H54 (cell line): Measurements from ENCODE around the gene RAB25.

ENCODE experiments used
- DNase-seq: peaks from one replicate; pipeline ENCODE4 v3.0.0; 2011; ENCODE audit warnings: low spot score, mixed read lengths; ENCODE audit not compliant: insufficient read length
- FAIRE-seq: peaks from 3 replicates; lab custom pipeline; 2011; peaks lifted over from hg19 to GRCh38; lab: Jason Lieb, UNC
- POLR2A ChIP-seq: IDR thresholded peaks from 2 replicates; pipeline ENCODE4 v1.6.1; 2011; ENCODE audit warnings: low read depth, mild to moderate bottlenecking, low read length

The RAB25 gene

GRCh38 chr1:156079762-156080161 is 18.8 kb downstream of the RAB25 start:
- no peak for TF ChIP-seq POLR2A
- FAIRE-seq: no peak
- DNase-seq: no peak

GRCh38 chr1:156080241-156080862 is 19.4 kb downstream of the RAB25 start:
- FAIRE-seq: no peak
- TF ChIP-seq POLR2A: no peak
- no peak for DNase-seq

- TF ChIP-seq POLR2A: no peak
- no peak for DNase-seq
- no peak for FAIRE-seq
Measured at GRCh38 chr1:156080863-156081179, 19.9 kb downstream of the RAB25 start.

- DNase-seq (no peak), FAIRE-seq (no peak)
- TF ChIP-seq POLR2A: no peak
Measured at GRCh38 chr1:156081180-156081916, 20.4 kb downstream of the RAB25 start.

- no peak for TF ChIP-seq POLR2A
- DNase-seq: no peak
- no peak for FAIRE-seq
Measured at GRCh38 chr1:156081917-156082308, 21.0 kb downstream of the RAB25 start.

- TF ChIP-seq POLR2A: peak; percentile 23; the same call in 1 of the 2 replicates
- DNase-seq (peak; percentile 98), FAIRE-seq (no peak)
Measured at GRCh38 chr1:156082309-156083091, 21.5 kb downstream of the RAB25 start, which contains the start of gene MEX3A. TSS of gene MEX3A (minus strand) at chr1:156082465. CDS start at chr1:156081998, 467 bp downstream.

- TF ChIP-seq POLR2A: no peak
- FAIRE-seq (no peak), DNase-seq (no peak)
Measured at GRCh38 chr1:156083800-156084790, 23.1 kb downstream of the RAB25 start.

GRCh38 chr1:156086256-156086662 is 25.3 kb downstream of the RAB25 start:
- no peak for TF ChIP-seq POLR2A
- no peak for DNase-seq
- no peak for FAIRE-seq

- no peak for TF ChIP-seq POLR2A
- no peak for DNase-seq
- no peak for FAIRE-seq
Measured at GRCh38 chr1:156089704-156090103, 28.7 kb downstream of the RAB25 start.

- TF ChIP-seq POLR2A: no peak
- FAIRE-seq: no peak
- DNase-seq: no peak
Measured at GRCh38 chr1:156090138-156090839, 29.3 kb downstream of the RAB25 start.

- no peak for FAIRE-seq
- peak; percentile 81 for DNase-seq
- peak; percentile 27; the same call in 1 of the 2 replicates for TF ChIP-seq POLR2A
Measured at GRCh38 chr1:156090840-156091188, 29.9 kb downstream of the RAB25 start.

- TF ChIP-seq POLR2A: no peak
- FAIRE-seq (no peak), DNase-seq (no peak)
Measured at GRCh38 chr1:156091610-156092009, 30.6 kb downstream of the RAB25 start.
